GM23248 (cell line): ENCODE results near the gene FAM131A. TPM values are rescaled to one million over a fixed set of nuclear protein-coding genes. Genes with fewer than 3 reads are reported as not detected.

Experiments used
- DNase-seq: peaks from one replicate; pipeline ENCODE4 v3.0.0-alpha.2; 2015
- H2AFZ ChIP-seq: fragments of 200-600 bp; sonication (generic); 2 replicates; pipeline ENCODE4 v1.6.1; 2016; ENCODE audit warnings: antibody characterized with exemption
- H3F3A ChIP-seq: fragments of 200-600 bp; sonication (generic); 2 replicates; pipeline ENCODE4 v1.6.1; 2016; ENCODE audit warnings: mild to moderate bottlenecking, antibody characterized with exemption, mixed run types; ENCODE audit not compliant: insufficient read depth
- H3K27ac ChIP-seq: fragments of 200-600 bp; sonication (generic); 2 replicates; pipeline ENCODE4 v1.5.1; 2016; ENCODE audit warnings: mild to moderate bottlenecking
- H3K27me3 ChIP-seq: fragments of 200-600 bp; sonication (generic); replicated peaks from 2 replicates; pipeline ENCODE4 v1.6.1; 2016; ENCODE audit warnings: mild to moderate bottlenecking; ENCODE audit not compliant: insufficient read depth
- H3K36me3 ChIP-seq: fragments of 200-600 bp; sonication (generic); 2 replicates; pipeline ENCODE4 v1.6.1; 2016; ENCODE audit warnings: low read depth, mild to moderate bottlenecking
- H3K4me1 ChIP-seq: fragments of 200-600 bp; sonication (generic); 2 replicates; pipeline ENCODE4 v1.6.1; 2016; ENCODE audit warnings: mild to moderate bottlenecking; ENCODE audit not compliant: insufficient read depth
- H3K4me2 ChIP-seq: fragments of 200-600 bp; sonication (generic); one replicate; pipeline ENCODE4 v1.6.1; 2016; ENCODE audit warnings: mild to moderate bottlenecking; ENCODE audit not compliant: unreplicated experiment
- H3K4me3 ChIP-seq: fragments of 200-600 bp; sonication (generic); 2 replicates; pipeline ENCODE4 v1.5.1; 2016; ENCODE audit warnings: mild to moderate bottlenecking
- H3K79me2 ChIP-seq: fragments of 200-600 bp; sonication (generic); 2 replicates; pipeline ENCODE4 v1.6.1; 2016; ENCODE audit warnings: mild to moderate bottlenecking; ENCODE audit not compliant: insufficient read depth
- H3K9ac ChIP-seq: fragments of 200-600 bp; sonication (generic); 2 replicates; pipeline ENCODE4 v1.6.1; 2016; ENCODE audit warnings: mild to moderate bottlenecking
- H3K9me2 ChIP-seq: fragments of 200-600 bp; sonication (generic); 2 replicates; pipeline ENCODE4 v1.6.1; 2016; ENCODE audit warnings: mixed run types, mild to moderate bottlenecking, moderate library complexity; ENCODE audit not compliant: insufficient read depth
- H3K9me3 ChIP-seq: fragments of 200-600 bp; sonication (generic); one replicate; pipeline ENCODE4 v1.6.1; 2017; ENCODE audit warnings: low read depth
- H4K20me1 ChIP-seq: fragments of 200-600 bp; sonication (generic); 2 replicates; pipeline ENCODE4 v1.6.0; 2016; ENCODE audit not compliant: insufficient read depth
- EZH2 ChIP-seq: fragments of 200-600 bp; sonication (generic); IDR thresholded peaks from 2 replicates; pipeline ENCODE4 v1.6.1; 2018; ENCODE audit warnings: antibody characterized with exemption, mild to moderate bottlenecking; ENCODE audit not compliant: insufficient read depth, poor library complexity, severe bottlenecking
- EZH2phosphoT487 ChIP-seq: fragments of 200-600 bp; sonication (generic); IDR thresholded peaks from 2 replicates; pipeline ENCODE4 v1.6.1; 2018; ENCODE audit warnings: antibody characterized with exemption, moderate library complexity, mild to moderate bottlenecking, low read depth; ENCODE audit not compliant: insufficient read depth
- WGBS, 2 experiments: methylation state at CpG; one replicate each; pipeline ENCODE4 v1.1.6; 2015 to 2017; ENCODE audit warnings: low lambda C conversion rate in 2 of 2, low coverage in 1 of 2; ENCODE audit errors: missing lambda C conversion rate in 2 of 2; 5-methylcytosine and 5-hydroxymethylcytosine counted together
- in situ Hi-C: fragments of 300-500 bp; cut with MboI; formaldehyde crosslinking; loops from 2 replicates; pipeline ENCODE4 v1.15.0; 2020
- polyA plus RNA-seq: library from polyadenylated mRNA; unstranded; fragments of >200 nt; fragmentation: Nextera tagmentation; extraction: Ambion mirVana; gene quantifications from 2 replicates; pipeline ENCODE4 v1.2.1, GENCODE V29; 2016
- total RNA-seq: library from RNA; depleted of rRNA; stranded (reverse); fragments of >200 nt; shearing (Covaris generic); gene quantifications from 2 replicates; pipeline ENCODE4 v1.2.3, GENCODE V29; 2014

The FAM131A gene
- total and polyA plus RNA-seq, 2 experiments from 2014 or later, result 7.0 to 24.5 TPM

GRCh38 chr3:184381261-184382224 lies 44.1 kb downstream of the FAM131A start:
- peak overlapping the region; percentile 47 for H2AFZ ChIP-seq
- 7 to 10% methylated on average over 46 of the region's 55 CpGs for WGBS, 2 experiments
- H4K20me1 ChIP-seq, result no peaks in the 10 kb centered on the region
- no peaks in the 10 kb centered on the region for H3F3A ChIP-seq
- in situ Hi-C loops, result no loop called here
- no peak overlapping the region for H3K27ac ChIP-seq
- peak overlapping the region; percentile 49; the same call in 1 of the 2 replicates for H3K4me3 ChIP-seq
- H3K27me3 ChIP-seq, result peaks cover 33% of the 10 kb centered on the region
- H3K79me2 ChIP-seq, result no peaks in the 10 kb centered on the region
- H3K4me1 ChIP-seq, result no peaks in the 10 kb centered on the region
- DNase-seq, result peak; percentile 52
- no peaks in the 10 kb centered on the region for H3K9me3 ChIP-seq
- no peaks in the 10 kb centered on the region for H3K36me3 ChIP-seq
- H3K4me2 ChIP-seq, result peak overlapping the region; percentile 40
- H3K9ac ChIP-seq, result no peak overlapping the region
- no peaks in the 10 kb centered on the region for H3K9me2 ChIP-seq
- TF ChIP-seq EZH2 (no peak), EZH2phosphoT487 (no peak)

GRCh38 chr3:184382326-184383032 lies 45.1 kb downstream of the FAM131A start:
- Histone ChIP-seq H3K4me2 (no peak overlapping the region), H3K27ac (no peak overlapping the region), H4K20me1 (no peaks in the 10 kb centered on the region), H3K9me2 (no peaks in the 10 kb centered on the region), H3K79me2 (no peaks in the 10 kb centered on the region), H3F3A (no peaks in the 10 kb centered on the region), H3K36me3 (no peaks in the 10 kb centered on the region), H3K9me3 (no peaks in the 10 kb centered on the region), H3K4me1 (no peaks in the 10 kb centered on the region), H2AFZ (no peak overlapping the region), H3K4me3 (no peak overlapping the region), H3K9ac (no peak overlapping the region), H3K27me3 (peaks cover 28% of the 10 kb centered on the region)
- no peak for DNase-seq
- 84 to 86% methylated on average over 15 to 16 of the region's 16 CpGs for WGBS, 2 experiments
- in situ Hi-C loops, result no loop called here
- TF ChIP-seq EZH2phosphoT487, result no peak
- TF ChIP-seq EZH2, result no peak

- Histone ChIP-seq H2AFZ (no peak overlapping the region), H3K27me3 (peaks cover 28% of the 10 kb centered on the region)
Measured at GRCh38 chr3:184383033-184383740, 45.8 kb downstream of the FAM131A start.

GRCh38 chr3:184384342-184384741 lies 46.9 kb downstream of the FAM131A start:
- no peak overlapping the region for H3K27ac ChIP-seq
- no peaks in the 10 kb centered on the region for H3K36me3 ChIP-seq
- no peaks in the 10 kb centered on the region for H3K79me2 ChIP-seq
- no peaks in the 10 kb centered on the region for H3K4me1 ChIP-seq
- in situ Hi-C loops, result no loop called here
- no peak for TF ChIP-seq EZH2phosphoT487
- TF ChIP-seq EZH2, result no peak
- no peak overlapping the region for H3K4me3 ChIP-seq
- no peaks in the 10 kb centered on the region for H3F3A ChIP-seq
- no peak overlapping the region for H2AFZ ChIP-seq
- 72 to 77% methylated on average over 9 of the region's 9 CpGs for WGBS, 2 experiments
- DNase-seq, result no peak
- no peak overlapping the region for H3K4me2 ChIP-seq
- H3K27me3 ChIP-seq, result peaks cover 23% of the 10 kb centered on the region
- no peak overlapping the region for H3K9ac ChIP-seq
- H3K9me3 ChIP-seq, result no peaks in the 10 kb centered on the region
- no peaks in the 10 kb centered on the region for H3K9me2 ChIP-seq
- no peaks in the 10 kb centered on the region for H4K20me1 ChIP-seq

More at GRCh38 chr3:184383033-184383740, 45.8 kb downstream of the FAM131A start:
- DNase-seq, result no peak
- Histone ChIP-seq H3K9ac (no peak overlapping the region), H3K9me3 (no peaks in the 10 kb centered on the region), H3F3A (no peaks in the 10 kb centered on the region), H3K79me2 (no peaks in the 10 kb centered on the region), H3K36me3 (no peaks in the 10 kb centered on the region), H4K20me1 (no peaks in the 10 kb centered on the region), H3K4me2 (no peak overlapping the region), H3K27ac (no peak overlapping the region), H3K4me1 (no peaks in the 10 kb centered on the region), H3K4me3 (no peak overlapping the region), H3K9me2 (no peaks in the 10 kb centered on the region)
- TF ChIP-seq EZH2 (no peak), EZH2phosphoT487 (no peak)
- 82 to 85% methylated on average over 15 of the region's 15 CpGs for WGBS, 2 experiments
- in situ Hi-C loops, result no loop called here
